AG08396 (cell line): ENCODE results near the gene CAMK2G.

Experiments
- DNase-seq: peaks from one replicate; pipeline ENCODE4 v3.0.0; 2012; ENCODE audit warnings: low spot score, mixed read lengths

Gene CAMK2G

DNA sequence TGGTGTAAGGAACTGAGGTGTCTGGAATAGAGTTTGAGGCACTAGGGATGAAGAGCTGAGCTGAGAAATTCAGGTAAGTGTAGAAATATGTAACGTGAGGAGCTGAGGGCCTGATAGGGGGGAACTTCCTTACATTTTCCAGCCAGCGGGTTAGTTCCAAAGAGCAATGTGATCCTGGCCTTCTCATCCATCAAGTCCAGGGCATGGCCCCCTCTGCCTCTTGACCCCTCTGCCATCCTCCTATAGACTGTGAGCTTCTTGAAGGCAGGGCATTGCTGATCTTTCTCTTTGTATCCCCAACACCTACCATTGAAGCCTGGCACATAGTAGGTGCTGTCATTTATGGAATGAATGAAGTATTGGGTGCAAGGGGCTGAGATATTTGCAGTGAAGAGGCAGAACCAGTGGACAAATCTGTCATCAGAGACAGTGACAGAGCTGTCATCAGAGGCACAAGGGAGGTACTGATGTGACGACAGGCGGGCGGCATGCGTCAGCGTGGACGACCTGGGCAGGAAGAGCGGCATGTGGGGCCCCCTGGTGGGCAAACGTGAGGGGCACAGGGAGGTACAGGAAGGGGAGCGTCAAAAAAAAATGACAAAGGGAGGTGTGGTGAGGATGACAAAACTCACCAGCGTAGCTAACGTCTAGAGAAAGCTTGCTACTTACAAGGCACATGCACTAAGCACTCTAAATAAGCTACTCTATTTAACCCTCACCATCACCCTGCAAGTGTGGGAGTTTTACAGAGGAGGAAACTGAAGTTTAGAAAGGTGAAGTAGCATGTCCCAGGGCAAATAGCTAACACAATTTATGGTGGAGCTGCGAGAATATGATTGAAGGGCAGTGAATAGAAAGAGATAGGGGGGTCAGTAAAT lies 5.2 kb upstream of the CAMK2G start:
- peak; percentile 82 for DNase-seq

DNA sequence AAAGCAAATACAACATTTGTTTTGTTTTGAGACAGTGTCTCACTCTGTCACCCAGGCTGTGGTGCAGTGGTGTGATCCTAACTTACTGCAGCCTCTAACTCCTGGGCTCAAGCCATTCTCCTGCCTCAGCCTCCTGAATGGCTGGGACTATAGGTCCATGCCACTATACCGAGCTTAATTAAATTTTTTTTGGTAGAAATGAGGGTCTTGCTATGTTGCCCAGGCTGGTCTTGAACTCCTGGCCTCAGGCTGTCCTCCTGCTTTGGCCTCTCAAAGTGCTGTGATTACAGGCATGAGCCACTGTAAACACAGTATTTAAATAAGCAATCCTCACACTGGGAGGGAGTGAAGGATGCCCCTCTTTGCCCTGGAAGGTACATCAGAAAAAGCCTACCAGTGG lies 4.0 kb upstream of the CAMK2G start:
- DNase-seq, result no peak

GRCh38 chr10:73877533-73878160 lies 3.3 kb upstream of the CAMK2G start:
- no peak for DNase-seq

DNA sequence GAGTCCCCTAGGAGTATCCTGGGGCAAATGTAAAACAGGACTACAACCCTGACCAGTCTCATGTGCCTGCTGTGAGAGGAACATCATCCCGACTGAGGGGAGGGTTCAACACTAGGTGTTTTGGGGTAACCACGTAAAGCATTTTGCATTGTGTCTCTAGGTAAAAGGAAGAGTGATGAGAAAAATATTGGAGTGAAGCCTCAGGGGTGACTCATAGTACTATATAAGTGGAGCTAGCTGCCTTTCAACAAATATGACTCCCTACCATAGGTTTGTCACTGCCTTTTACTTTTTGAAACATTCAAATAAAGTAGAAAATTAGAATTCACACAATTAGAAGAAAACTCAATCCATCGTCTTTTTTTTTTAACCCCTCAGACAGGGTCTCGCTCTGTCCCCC lies 2.6 kb upstream of the CAMK2G start:
- no peak for DNase-seq

- no peak for DNase-seq
Observed at GRCh38 chr10:73876566-73876965, 2.2 kb upstream of the CAMK2G start.

- DNase-seq, result no peak
Observed at GRCh38 chr10:73876157-73876556, 1.8 kb upstream of the CAMK2G start.

GRCh38 chr10:73875139-73875475 lies 752 bp upstream of the CAMK2G start:
- DNase-seq, result no peak

DNA sequence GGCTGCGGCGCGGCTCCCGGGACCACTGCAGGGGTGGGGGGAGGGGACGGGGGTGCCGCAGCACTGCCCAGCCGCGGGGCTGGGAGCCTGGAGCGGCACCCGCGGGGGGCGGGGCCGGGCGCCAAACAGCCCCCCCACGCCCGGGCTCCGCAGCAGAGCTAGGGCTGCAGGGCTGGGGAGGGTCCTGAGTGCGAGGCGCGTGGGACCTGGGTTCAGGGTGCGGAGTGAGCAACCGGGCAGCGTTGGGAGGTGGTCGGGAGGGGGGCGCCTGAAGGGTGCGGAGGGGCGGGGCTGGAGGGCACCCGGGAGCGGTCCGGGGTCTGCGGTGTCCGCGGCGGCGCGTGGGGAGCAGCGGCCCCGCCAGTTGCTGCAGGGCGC lies 528 bp downstream of the CAMK2G start:
- DNase-seq, result no peak

- DNase-seq, result no peak
Observed at GRCh38 chr10:73873142-73873837, 1.1 kb downstream of the CAMK2G start.

DNA sequence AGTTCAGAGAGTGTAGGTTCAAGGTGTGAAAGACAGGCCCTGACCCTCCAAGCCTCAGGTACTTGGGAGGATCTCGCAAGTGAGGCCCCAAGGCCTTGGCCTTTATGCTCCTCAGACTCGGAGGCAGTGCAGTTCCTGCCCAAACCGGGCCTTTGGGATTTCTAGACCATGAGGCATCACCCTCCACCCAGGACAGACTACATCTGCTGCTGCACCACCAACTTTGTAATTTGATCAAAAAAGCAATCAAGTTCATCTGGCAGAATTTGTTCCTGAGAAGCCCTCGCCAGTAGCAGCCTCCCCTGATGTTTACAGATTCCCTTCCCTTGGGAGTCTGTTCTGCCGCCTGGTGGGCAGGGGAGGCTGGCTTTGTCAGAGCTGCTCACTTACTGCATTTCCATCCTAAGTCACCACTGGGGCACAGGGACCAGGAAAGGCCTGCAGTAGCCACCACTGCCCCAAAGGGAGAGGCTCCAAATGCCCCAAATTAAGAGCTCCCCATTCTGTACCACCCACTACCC lies 2.1 kb downstream of the CAMK2G start:
- DNase-seq, result peak; percentile 59

DNA sequence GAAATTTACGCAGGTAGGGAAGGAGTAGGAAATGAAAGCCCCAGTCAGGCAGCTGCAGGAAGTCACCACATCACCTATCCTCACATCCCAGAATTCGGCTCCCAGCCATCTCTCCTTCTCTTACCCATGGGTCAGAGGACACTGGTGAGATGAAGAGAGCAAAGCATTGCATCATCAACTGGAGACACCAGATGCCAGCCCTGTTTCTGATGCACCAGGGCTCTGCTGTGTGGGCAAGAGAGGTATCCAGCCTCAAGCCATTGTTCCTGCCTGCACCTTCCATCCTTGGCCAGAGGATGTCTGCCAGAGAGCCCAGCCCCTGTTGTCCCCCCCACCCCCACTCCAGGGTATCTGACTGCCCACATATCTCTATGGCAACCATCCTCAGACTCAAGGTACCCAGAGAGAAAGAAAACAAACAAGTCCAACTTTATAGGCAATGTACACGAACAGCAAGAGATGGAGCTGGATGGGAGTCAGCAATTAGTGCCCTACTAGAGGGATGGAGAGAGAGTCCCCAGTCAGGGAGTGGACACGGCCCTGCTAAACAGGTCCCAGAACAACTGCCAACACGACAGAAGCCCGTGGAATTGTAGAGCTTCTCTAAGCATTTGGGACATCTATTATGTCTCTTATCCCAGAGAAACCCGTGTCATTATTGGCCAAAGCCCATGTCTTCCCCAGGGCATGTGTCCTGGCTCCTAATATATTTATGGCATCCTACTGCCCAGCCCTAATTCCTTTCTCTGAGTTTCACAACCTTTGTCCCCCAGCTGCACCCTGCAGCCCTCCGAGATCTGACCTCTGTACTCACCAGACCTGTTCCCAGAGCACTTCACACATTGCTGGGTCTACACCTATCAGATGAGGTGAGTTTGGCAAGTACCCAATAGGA lies 2.8 kb downstream of the CAMK2G start:
- DNase-seq, result no peak

GRCh38 chr10:73868655-73869195 lies 5.6 kb downstream of the CAMK2G start:
- DNase-seq, result no peak

GRCh38 chr10:73867871-73868631 lies 6.3 kb downstream of the CAMK2G start:
- no peak for DNase-seq

DNA sequence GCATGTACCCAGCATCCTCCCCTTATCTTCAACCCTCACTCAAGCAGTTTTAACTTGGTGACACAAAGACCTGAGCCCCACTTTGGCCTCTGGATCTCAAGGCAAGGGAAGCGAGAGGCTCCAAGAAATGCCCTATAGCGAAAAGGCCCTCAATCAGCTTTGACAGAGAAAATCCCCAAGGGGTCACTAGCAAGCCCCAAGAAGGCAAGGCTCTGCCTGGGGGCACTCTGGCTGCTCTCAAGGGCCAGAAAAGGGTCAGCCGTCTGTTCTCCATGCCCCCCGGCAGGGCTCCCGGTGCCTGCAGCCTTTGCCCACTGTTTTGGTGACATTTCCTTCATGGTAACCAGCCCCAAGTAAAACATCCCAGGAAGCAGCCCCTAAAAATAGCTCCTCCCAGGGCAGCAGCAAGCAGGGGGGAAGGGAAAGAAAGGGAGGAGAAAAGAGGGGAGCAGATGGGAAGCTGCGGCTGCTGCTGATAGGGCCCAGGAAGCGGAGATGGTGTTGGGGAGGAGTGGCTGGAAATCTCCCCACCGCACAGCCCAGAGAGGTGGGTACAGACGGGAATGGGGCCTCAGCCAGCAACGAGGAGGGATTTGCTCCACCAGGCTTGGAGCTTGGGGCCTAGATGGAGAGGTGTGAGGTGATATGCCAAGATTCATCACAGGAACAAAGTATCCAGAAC lies 7.1 kb downstream of the CAMK2G start:
- no peak for DNase-seq

- no peak for DNase-seq
Observed at GRCh38 chr10:73866621-73867020, 7.7 kb downstream of the CAMK2G start.

DNA sequence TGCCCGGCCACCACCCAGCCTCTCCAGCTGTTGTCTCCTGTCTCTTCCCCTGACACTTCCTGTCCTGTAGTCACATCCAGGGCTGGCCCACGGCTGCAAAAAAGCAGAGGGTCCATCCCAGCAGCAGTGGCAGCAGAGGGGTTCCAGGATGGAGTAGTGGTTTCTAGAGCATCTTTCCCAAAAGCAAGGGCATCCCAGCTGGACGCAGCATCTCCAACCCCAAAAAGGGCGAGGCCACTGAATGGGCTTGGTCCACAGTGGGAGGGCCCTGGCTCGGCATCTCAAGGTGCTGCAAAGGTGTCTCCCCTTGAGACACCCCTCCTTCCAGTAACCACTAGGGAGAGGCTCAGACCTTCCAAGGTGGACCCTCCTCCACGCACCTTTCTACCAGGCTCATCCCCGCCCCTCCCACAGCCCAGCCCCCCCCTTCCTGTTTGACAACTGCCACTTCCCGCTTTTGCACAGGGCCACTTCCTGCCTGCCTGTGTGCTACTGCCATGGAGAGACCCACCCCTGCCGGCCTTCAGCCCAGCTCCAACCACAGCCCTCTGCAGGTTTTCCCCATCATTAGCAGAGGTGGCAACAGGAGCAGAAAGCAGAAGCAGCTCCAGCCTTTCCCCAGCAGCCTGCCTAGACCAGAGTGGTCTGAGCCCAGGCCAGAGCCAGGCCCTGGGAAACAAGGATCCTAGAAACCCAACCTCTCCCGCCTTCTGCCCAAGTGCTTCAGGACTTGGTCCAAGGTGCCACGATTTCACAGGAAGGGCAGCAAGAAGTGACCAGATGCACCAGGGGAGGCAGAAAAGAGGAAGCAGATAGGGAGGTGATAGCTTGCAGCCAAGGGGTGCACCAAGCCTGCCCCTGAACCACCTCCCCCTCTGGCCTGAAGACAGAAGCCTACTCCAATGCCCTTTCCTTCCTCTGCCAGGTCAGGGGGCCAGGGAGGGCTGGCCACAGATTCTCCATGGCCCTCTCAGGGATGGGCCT lies 8.6 kb downstream of the CAMK2G start:
- no peak for DNase-seq

DNA sequence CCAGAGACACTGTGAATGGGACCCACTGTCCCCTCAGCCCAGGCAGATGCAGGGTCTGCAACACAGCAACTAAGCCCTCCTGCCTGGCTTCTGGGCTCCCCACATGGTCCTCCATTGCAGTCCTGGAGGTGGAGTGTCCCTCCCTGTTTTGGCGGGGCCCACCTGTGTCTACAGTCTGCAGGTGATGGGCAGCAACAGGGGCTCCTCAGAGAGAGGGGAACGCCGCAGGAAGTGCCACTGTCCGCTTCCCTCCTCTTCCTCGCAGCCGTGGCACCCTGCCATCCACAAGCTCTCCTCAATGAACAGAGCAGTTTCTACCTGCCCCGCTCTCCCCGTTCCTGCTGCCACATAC lies 9.3 kb downstream of the CAMK2G start:
- no peak for DNase-seq

DNA sequence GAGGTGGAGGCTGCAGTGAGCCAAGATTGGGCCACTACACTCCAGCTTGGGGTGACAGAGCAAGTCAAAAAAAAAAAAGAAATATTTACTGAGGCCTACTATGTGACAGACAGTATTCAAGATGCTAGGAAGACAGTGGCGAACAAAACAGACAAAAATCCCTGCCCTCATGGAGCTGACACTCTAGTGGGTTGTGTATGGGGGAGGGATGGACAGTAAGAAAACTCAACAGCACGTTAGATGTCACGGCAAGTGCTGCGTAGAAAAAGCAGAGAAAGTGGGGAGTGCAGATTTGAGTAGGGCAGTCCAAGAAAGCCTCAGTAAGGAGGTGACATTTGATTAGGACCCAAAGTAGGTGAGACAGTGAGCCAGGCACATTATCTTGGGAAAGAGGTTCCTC lies 10.1 kb downstream of the CAMK2G start:
- DNase-seq, result no peak
